ENCODE measurements around the gene WNT5B. TPM values are rescaled to one million over a fixed set of nuclear protein-coding genes. Genes with fewer than 3 reads are reported as not detected.

Gene WNT5B
- total and polyA plus RNA-seq, 2 of the 8 experiments (the other 6 are each of a cell fraction or from before 2014, with no cell fraction given) = 0.91 to 1.2 TPM

DNA sequence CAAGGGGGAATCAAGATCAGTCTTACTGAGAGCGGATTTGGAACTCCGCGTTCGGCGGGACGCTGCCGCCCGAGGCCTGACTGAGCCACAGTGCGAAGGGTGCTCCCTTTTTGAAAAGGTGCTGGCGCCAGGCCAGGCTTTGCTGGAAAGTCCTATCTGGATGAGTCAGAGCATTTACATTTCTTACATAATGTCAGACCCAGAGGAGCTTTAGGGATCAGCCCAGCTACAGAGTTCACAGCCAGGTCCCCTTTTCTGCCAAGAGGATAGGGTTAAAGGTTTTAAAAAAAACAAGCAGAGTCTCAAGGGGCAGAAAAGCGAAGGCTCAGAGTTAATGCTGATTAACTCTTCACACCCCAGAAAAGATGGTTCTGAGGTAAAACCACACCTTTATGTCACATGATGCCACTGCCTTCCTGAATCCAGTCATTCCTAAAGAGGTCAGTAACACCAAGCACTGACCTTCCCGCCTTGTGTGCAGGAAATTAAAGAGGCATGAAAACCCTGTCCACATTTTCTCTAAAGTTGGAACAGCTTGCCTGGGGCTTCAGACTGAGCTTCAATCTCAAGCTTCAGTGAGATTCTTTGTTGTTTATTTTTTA, 22.9 kb upstream of the WNT5B start (continued):
- TF ChIP-seq SUZ12 (IDR thresholded peaks at IDR 0.05; ENCODE audit: low read length) (peak; percentile 13; the same call in 1 of the 2 replicates), TAF7 (optimal IDR thresholded peaks at IDR 0.05; ENCODE audit: borderline replicate concordance, low read depth, low read length) (no peak), GTF2F1 (IDR thresholded peaks at IDR 0.05; ENCODE audit: borderline replicate concordance, low read depth, low read length) (no peak), TBP (IDR thresholded peaks at IDR 0.05; ENCODE audit: low read depth, low read length) (no peak), SP2 (IDR thresholded peaks at IDR 0.05; ENCODE audit: low read length) (no peak), SP4 (IDR thresholded peaks at IDR 0.05; ENCODE audit: low read length) (0 out of 2 replicates have a peak, but pooled peaks have one; percentile 20), E2F6 (IDR thresholded peaks at IDR 0.05) (peak; percentile 38; the same call in 1 of the 2 replicates), ASH2L (IDR thresholded peaks at IDR 0.05; ENCODE audit: low read length) (peak; percentile 12), HDAC2 (IDR thresholded peaks at IDR 0.05; ENCODE audit: borderline replicate concordance in 1 of 2, low read depth in 2 of 2, low read length in 2 of 2) (no peak)
- TF ChIP-seq, protein P1, sequence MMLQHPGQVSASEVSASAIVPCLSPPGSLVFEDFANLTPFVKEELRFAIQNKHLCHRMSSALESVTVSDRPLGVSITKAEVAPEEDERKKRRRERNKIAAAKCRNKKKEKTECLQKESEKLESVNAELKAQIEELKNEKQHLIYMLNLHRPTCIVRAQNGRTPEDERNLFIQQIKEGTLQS (IDR thresholded peaks at IDR 0.05; ENCODE audit: insufficient read depth, low read depth, low read length) = no peak

Data from H1 (cell line).